Measurements from ENCODE around the gene MAGEA12. TPM values are rescaled to one million over a fixed set of nuclear protein-coding genes. Genes with fewer than 3 reads are reported as not detected.
"Not testable (repeated sequence)": the region's sequence is repeated elsewhere in the genome, so short reads cannot be mapped to it uniquely, and the experiment has no call there.

MAGEA12 gene, protein sequence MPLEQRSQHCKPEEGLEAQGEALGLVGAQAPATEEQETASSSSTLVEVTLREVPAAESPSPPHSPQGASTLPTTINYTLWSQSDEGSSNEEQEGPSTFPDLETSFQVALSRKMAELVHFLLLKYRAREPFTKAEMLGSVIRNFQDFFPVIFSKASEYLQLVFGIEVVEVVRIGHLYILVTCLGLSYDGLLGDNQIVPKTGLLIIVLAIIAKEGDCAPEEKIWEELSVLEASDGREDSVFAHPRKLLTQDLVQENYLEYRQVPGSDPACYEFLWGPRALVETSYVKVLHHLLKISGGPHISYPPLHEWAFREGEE
- total RNA-seq, result not detected in 2 replicates

DNA sequence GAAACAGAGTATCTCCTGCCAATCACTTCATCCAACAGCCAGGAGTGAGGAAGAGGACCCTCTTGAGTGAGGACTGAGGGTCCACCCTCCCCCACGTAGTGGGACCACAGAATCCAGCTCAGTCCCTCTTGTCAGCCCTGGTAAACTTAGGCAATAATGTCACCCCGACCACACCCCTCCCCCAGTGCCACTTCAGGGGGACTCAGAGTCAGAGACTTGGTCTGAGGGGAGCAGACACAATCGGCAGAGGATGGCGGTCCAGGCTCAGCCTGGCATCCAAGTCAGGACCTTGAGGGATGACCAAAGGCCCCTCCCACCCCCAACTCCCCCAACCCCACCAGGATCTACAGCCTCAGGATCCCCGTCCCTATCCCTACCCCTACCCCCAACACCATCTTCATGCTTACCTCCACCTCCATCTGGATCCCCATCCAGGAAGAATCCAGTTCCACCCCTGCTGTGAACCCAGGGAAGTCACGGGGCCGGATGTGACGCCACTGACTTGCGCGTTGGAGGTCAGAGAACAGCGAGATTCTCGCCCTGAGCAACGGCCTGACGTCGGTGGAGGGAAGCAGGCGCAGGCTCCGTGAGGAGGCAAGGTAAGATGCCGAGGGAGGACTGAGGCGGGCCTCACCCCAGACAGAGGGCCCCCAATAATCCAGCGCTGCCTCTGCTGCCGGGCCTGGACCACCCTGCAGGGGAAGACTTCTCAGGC, at the start of gene MAGEA12, which contains the start of gene CSAG1:
Gene MAGEA12, plus strand, starts transcription at position 497 of the 715 bp plus-strand sequence. CDS start 2,405 bp downstream, outside the sequence.
Gene CSAG1, minus strand, starts transcription at position 461 of the 715 bp plus-strand sequence. CDS start 1,261 bp downstream, outside the sequence.
- Histone ChIP-seq H3K4me3 (ENCODE audit: low read depth, low read length) (no peak within 1 kb of the TSS), H3K36me3 (ENCODE audit: control insufficient read depth, insufficient read depth, low read length) (no peaks in the 10 kb centered on the region), H3K27me3 (ENCODE audit: control insufficient read depth, insufficient read depth, low read length) (no peaks in the 10 kb centered on the region)
- TF ChIP-seq, protein P1, sequence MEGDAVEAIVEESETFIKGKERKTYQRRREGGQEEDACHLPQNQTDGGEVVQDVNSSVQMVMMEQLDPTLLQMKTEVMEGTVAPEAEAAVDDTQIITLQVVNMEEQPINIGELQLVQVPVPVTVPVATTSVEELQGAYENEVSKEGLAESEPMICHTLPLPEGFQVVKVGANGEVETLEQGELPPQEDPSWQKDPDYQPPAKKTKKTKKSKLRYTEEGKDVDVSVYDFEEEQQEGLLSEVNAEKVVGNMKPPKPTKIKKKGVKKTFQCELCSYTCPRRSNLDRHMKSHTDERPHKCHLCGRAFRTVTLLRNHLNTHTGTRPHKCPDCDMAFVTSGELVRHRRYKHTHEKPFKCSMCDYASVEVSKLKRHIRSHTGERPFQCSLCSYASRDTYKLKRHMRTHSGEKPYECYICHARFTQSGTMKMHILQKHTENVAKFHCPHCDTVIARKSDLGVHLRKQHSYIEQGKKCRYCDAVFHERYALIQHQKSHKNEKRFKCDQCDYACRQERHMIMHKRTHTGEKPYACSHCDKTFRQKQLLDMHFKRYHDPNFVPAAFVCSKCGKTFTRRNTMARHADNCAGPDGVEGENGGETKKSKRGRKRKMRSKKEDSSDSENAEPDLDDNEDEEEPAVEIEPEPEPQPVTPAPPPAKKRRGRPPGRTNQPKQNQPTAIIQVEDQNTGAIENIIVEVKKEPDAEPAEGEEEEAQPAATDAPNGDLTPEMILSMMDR (IDR thresholded peaks at IDR 0.05; ENCODE audit: insufficient read depth, low read length, severe bottlenecking), result no peak
- no peak for FAIRE-seq
- DNase-seq (ENCODE audit: low read depth), result no peak

DNA sequence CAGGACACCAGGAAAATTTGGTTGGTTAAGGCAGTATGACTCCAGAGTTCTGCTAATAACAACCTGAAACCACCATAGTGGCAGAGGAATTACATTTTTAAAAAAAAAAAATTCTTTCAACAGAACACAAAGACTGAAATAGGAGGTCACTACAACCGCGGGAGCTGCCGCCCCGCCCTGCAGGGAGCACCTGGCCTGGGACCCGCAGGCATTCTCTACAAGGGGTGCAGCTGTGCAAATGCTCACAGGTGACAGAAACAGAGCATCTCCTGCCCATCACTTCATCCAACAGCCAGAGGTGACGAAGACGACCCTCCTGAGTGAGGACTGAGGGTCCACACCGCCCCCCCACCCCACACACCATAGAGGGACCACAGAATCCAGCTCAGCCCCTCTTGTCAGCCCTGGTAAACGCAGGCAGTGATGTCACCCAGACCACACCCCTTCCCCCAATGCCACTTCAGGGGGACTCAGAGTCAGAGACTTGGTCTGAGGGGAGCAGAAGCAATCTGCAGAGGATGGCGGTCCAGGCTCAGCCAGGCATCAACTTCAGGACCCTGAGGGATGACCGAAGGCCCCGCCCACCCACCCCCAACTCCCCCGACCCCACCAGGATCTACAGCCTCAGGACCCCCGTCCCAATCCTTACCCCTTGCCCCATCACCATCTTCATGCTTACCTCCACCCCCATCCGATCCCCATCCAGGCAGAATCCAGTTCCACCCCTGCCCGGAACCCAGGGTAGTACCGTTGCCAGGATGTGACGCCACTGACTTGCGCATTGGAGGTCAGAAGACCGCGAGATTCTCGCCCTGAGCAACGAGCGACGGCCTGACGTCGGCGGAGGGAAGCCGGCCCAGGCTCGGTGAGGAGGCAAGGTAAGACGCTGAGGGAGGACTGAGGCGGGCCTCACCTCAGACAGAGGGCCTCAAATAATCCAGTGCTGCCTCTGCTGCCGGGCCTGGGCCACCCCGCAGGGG, 35.3 kb upstream of the MAGEA12 start, which contains the start of gene MAGEA3:
Gene MAGEA3, plus strand, starts transcription at position 843 of the 980 bp plus-strand sequence. CDS start 2,039 bp downstream, outside the sequence.
- not testable (repeated sequence) for H3K27me3 ChIP-seq (ENCODE audit: control insufficient read depth, insufficient read depth, low read length); DNase-seq (ENCODE audit: low read depth); H3K36me3 ChIP-seq (ENCODE audit: control insufficient read depth, insufficient read depth, low read length); H3K4me3 ChIP-seq (ENCODE audit: low read depth, low read length); FAIRE-seq

DNA sequence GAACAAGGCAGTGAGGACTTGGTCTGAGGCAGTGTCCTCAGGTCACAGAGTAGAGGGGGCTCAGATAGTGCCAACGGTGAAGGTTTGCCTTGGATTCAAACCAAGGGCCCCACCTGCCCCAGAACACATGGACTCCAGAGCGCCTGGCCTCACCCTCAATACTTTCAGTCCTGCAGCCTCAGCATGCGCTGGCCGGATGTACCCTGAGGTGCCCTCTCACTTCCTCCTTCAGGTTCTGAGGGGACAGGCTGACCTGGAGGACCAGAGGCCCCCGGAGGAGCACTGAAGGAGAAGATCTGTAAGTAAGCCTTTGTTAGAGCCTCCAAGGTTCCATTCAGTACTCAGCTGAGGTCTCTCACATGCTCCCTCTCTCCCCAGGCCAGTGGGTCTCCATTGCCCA, 33.2 kb upstream of the MAGEA12 start:
- DNase-seq (ENCODE audit: low read depth); H3K4me3 ChIP-seq (ENCODE audit: low read depth, low read length); H3K36me3 ChIP-seq (ENCODE audit: control insufficient read depth, insufficient read depth, low read length); H3K27me3 ChIP-seq (ENCODE audit: control insufficient read depth, insufficient read depth, low read length): not testable (repeated sequence)
- peak; percentile 77 for FAIRE-seq

DNA sequence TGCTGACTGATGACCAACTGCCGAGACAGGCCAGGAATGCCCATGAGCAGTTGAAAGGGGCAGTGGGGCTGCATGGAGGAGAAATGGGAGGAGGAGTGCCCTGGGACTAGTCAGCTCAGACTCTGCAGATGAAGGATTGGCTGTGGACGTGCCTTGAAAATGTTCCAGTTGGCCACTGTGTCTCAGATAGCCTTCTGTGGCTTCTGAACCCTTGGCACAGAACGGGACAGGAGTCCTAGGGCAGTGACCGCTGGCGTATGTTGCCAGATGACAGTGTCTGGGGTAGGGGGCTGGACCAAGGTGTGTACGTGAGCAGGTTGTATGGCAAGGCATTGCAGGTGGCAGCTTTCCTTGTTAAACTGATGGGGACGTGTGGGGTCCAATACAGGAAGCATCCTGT, 27.1 kb upstream of the MAGEA12 start:
- H3K4me3 ChIP-seq (ENCODE audit: low read depth, low read length); DNase-seq (ENCODE audit: low read depth); H3K36me3 ChIP-seq (ENCODE audit: control insufficient read depth, insufficient read depth, low read length); H3K27me3 ChIP-seq (ENCODE audit: control insufficient read depth, insufficient read depth, low read length): not testable (repeated sequence)
- FAIRE-seq, result peak; percentile 98

DNA sequence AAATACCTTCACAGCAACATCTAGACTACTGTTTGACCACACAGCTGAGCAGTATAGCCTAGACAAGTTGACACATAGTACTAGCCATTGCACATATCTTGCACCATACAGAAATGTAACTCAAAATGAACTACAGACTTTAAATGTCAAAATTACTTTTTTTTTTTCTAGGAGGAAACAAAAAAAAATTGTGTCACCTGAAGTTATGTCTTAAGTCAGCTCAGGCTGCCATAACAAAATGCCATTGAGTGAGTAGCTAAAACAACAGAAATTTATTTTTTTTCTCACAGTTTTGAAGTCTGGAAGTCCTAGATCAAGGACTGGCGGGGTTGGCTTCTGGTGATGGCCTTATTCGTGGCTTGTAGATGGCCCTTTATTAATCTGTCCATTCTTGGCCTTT, 24.4 kb upstream of the MAGEA12 start, which contains the start of gene CSAG2:
Gene CSAG2, minus strand, starts transcription at position 101 of the 400 bp plus-strand sequence. CDS start 161 bp downstream, outside the sequence.
- H3K27me3 ChIP-seq (ENCODE audit: control insufficient read depth, insufficient read depth, low read length); H3K36me3 ChIP-seq (ENCODE audit: control insufficient read depth, insufficient read depth, low read length); FAIRE-seq; H3K4me3 ChIP-seq (ENCODE audit: low read depth, low read length); DNase-seq (ENCODE audit: low read depth): not testable (repeated sequence)

DNA sequence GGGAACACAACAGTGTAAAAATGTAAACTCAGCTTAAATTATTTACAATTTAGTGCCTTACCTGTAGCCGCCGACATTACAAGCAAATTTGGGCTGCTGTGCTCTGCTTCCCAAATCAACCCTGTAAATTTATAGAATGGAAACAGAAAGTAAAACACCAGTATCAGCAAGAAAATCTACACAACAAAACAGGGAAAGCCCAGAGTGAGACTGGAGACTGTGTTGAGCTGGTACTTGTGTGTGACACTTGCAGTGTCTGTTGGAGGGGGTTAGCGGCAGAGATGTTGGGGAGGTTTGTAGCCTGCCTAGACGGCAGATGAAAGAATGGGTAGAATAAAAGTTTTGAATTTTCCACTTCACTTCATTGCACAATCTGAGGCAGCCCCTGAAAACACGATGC, 20.4 kb upstream of the MAGEA12 start:
- not testable (repeated sequence) for H3K27me3 ChIP-seq (ENCODE audit: control insufficient read depth, insufficient read depth, low read length); H3K36me3 ChIP-seq (ENCODE audit: control insufficient read depth, insufficient read depth, low read length); FAIRE-seq; H3K4me3 ChIP-seq (ENCODE audit: low read depth, low read length); DNase-seq (ENCODE audit: low read depth)

DNA sequence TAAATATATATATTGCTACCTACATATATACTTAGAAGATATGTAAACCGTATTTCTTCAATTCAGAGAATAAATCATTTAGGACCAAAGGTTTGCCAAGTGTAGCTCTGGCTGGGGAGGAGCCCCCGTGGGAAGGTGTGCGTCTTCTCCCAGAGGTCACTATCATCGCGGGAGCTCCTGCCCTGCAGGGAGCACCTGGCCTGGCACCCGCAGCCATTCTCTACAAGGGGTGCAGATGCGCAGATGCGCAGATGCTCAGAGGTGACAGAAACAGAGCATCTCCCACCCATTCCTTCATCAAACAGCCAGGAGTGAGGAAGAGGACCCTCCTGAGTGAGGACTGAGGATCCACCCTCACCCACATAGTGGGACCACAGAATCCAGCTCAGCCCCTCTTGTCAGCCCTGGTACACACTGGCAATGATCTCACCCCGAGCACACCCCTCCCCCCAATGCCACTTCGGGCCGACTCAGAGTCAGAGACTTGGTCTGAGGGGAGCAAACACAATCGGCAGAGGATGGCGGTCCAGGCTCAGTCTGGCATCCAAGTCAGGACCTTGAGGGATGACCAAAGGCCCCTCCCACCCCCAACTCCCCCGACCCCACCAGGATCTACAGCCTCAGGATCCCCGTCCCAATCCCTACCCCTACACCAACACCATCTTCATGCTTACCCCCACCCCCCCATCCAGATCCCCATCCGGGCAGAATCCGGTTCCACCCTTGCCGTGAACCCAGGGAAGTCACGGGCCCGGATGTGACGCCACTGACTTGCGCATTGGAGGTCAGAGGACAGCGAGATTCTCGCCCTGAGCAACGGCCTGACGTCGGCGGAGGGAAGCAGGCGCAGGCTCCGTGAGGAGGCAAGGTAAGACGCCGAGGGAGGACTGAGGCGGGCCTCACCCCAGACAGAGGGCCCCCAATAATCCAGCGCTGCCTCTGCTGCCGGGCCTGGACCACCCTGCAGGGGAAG, 19.5 kb upstream of the MAGEA12 start, which contains the start of gene MAGEA2B:
Gene MAGEA2B, plus strand, starts transcription at position 814 of the 973 bp plus-strand sequence. CDS start 2,479 bp downstream, outside the sequence.
- peak; percentile 58 for FAIRE-seq
- not testable (repeated sequence) for DNase-seq (ENCODE audit: low read depth); H3K4me3 ChIP-seq (ENCODE audit: low read depth, low read length); H3K27me3 ChIP-seq (ENCODE audit: control insufficient read depth, insufficient read depth, low read length); H3K36me3 ChIP-seq (ENCODE audit: control insufficient read depth, insufficient read depth, low read length)

DNA sequence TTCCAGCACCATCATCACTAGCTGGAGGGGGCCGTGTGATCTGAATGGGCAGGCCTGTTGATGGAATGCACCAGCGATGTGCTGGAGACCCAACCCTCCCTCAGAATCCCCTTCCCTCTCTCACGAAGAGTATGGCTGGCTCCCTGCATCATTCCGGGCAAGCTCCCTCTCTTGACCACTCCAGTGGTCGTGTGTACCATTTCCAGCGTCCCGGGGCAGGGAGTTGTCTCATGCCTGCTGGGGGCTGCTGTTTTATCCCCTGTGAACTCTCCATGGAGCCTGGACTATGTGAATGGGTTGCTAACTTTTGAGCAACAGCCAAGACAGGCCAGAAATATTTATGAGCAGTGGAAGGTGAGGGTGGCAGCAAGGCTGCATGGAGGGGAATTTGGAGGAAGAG, 8.1 kb upstream of the MAGEA12 start:
- DNase-seq (ENCODE audit: low read depth), result no peak
- no peaks in the 10 kb centered on the region for H3K27me3 ChIP-seq (ENCODE audit: control insufficient read depth, insufficient read depth, low read length)
- TF ChIP-seq, protein P1 (IDR thresholded peaks at IDR 0.05; ENCODE audit: insufficient read depth, low read length, severe bottlenecking), result no peak
- no peak for FAIRE-seq
- no peaks in the 10 kb centered on the region for H3K36me3 ChIP-seq (ENCODE audit: control insufficient read depth, insufficient read depth, low read length)
- H3K4me3 ChIP-seq (ENCODE audit: low read depth, low read length), result no peak overlapping the region

DNA sequence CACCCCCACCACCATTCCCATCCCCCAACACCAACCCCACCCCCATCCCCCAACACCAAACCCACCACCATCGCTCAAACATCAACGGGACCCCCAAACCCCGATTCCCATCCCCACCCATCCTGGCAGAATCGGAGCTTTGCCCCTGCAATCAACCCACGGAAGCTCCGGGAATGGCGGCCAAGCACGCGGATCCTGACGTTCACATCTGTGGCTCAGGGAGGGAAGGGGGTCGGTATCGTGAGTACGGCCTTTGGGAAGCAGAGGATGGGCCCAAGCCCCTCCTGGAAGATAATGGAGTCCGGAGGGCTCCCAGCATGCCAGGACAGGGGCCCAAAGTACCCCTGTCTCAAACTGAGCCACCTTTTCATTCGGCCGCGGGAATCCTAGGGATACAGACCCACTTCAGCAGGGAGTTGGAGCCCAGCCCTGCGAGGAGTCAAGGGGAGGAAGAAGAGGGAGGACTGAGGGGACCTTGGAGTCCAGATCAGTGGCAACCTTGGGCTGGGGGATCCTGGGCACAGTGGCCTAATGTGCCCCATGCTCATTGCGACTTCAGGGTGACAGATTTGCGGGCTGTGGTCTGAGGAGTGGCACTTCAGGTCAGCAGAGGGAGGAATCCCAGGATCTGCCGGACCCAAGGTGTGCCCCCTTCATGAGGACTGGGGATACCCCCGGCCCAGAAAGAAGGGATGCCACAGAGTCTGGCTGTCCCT, 744 bp downstream of the MAGEA12 start:
- H3K27me3 ChIP-seq (ENCODE audit: control insufficient read depth, insufficient read depth, low read length); H3K36me3 ChIP-seq (ENCODE audit: control insufficient read depth, insufficient read depth, low read length); DNase-seq (ENCODE audit: low read depth); FAIRE-seq; H3K4me3 ChIP-seq (ENCODE audit: low read depth, low read length): not testable (repeated sequence)
